ENCODE results near the gene LZTS2. TPM values are rescaled to one million over a fixed set of nuclear protein-coding genes. Genes with fewer than 3 reads are reported as not detected.

Gene LZTS2
- total RNA-seq, 2 experiments from 2014 or later = 14.5 to 15.5 TPM

- ChIA-PET CTCF (interaction anchor here (0.6 to 12.8 kb wide), 26 partner anchors 9 to 516 kb away, joined by 3 to 178 read pairs (median 4); partner anchors contain the start of genes MRPL43, PDZD7, SFXN3 and SLF2), POLR2A (interaction anchor here (1.1 to 4.5 kb wide), 6 partner anchors 9 to 83 kb away, joined by 3 to 25 read pairs (median 4); partner anchors contain the start of genes MRPL43 and TWNK)
- Mint-ChIP-seq H3K36me3 (ENCODE audit: low read depth) (peaks cover 15% of the 10 kb centered on the region), H3K4me1 (ENCODE audit: low read depth) (peaks cover 20% of the 10 kb centered on the region), H3K4me3 (peak overlapping the region; percentile 78), H3K27ac (peak overlapping the region; percentile 88), H3K27me3 (no peaks in the 10 kb centered on the region), H3K9me3 (no peaks in the 10 kb centered on the region)
- peak; percentile 100 for TF ChIP-seq CTCF (IDR thresholded peaks at IDR 0.05)
- peak; percentile 53 for ATAC-seq
- intact Hi-C loops (cut with micrococcal nuclease) = no loop called here
- peak; percentile 67 for DNase-seq
These were observed 2.0 kb upstream of the LZTS2 start for GRCh38 chr10:100997360-100998182.

- no peak for TF ChIP-seq CTCF (IDR thresholded peaks at IDR 0.05)
- H3K4me1 Mint-ChIP-seq (ENCODE audit: low read depth) = peaks cover 20% of the 10 kb centered on the region
- H3K4me3 Mint-ChIP-seq = peak overlapping the region; percentile 78
- no peaks in the 10 kb centered on the region for H3K27me3 Mint-ChIP-seq
- intact Hi-C loops (cut with micrococcal nuclease) = no loop called here
- DNase-seq = peak; percentile 79
- H3K9me3 Mint-ChIP-seq = no peaks in the 10 kb centered on the region
- ChIA-PET POLR2A (interaction anchor here (0.6 to 4.5 kb wide), 4 partner anchors 10 to 45 kb away, joined by 3 to 25 read pairs (median 4); partner anchors contain the start of genes MRPL43 and TWNK), CTCF (interaction anchor here (0.7 to 12.8 kb wide), 22 partner anchors 9 to 465 kb away, joined by 3 to 178 read pairs (median 5); partner anchors contain the start of genes MRPL43, PDZD7, SFXN3 and SLF2)
- peaks cover 10% of the 10 kb centered on the region for H3K36me3 Mint-ChIP-seq (ENCODE audit: low read depth)
- ATAC-seq = peak; percentile 41
- peak overlapping the region; percentile 88 for H3K27ac Mint-ChIP-seq
These were observed 1.2 kb upstream of the LZTS2 start for GRCh38 chr10:100998183-100998990.

- ChIA-PET POLR2A (interaction anchor here (0.7 to 4.5 kb wide), 3 partner anchors 11 to 44 kb away, joined by 3 to 25 read pairs (median 4); partner anchors contain the start of genes MRPL43 and TWNK), CTCF (interaction anchor here (0.7 to 12.8 kb wide), 20 partner anchors 8 to 798 kb away, joined by 3 to 178 read pairs (median 4); partner anchors contain the start of genes PDZD7, SFXN3 and SLF2)
- Mint-ChIP-seq H3K4me1 (ENCODE audit: low read depth) (peaks cover 20% of the 10 kb centered on the region), H3K9me3 (no peaks in the 10 kb centered on the region), H3K36me3 (ENCODE audit: low read depth) (peaks cover 5% of the 10 kb centered on the region), H3K4me3 (peak overlapping the region; percentile 78), H3K27me3 (no peaks in the 10 kb centered on the region), H3K27ac (peak overlapping the region; percentile 88)
- peak; percentile 99 for TF ChIP-seq CTCF (IDR thresholded peaks at IDR 0.05)
- intact Hi-C loops (cut with micrococcal nuclease) = no loop called here
- peak; percentile 64 for ATAC-seq
- DNase-seq = peak; percentile 78
These were observed 442 bp upstream of the LZTS2 start for GRCh38 chr10:100998991-100999741.

- no peak for TF ChIP-seq CTCF (IDR thresholded peaks at IDR 0.05)
- Mint-ChIP-seq H3K9me3 (no peaks in the 10 kb centered on the region), H3K36me3 (ENCODE audit: low read depth) (no peaks in the 10 kb centered on the region), H3K27ac (peak overlapping the region; percentile 57), H3K4me3 (peak overlapping the region; percentile 68), H3K4me1 (ENCODE audit: low read depth) (peaks cover 20% of the 10 kb centered on the region), H3K27me3 (no peaks in the 10 kb centered on the region)
- intact Hi-C loops (cut with micrococcal nuclease) = no loop called here
- CTCF ChIA-PET = interaction anchor here (1.0 to 12.8 kb wide), 10 partner anchors 8 to 112 kb away, joined by 3 to 178 read pairs (median 5); partner anchors contain the start of genes PDZD7, SFXN3 and SLF2
- ATAC-seq (no peak), DNase-seq (no peak)
- POLR2A ChIA-PET = interaction anchor here (1.2 to 4.5 kb wide), 2 partner anchors 12 to 35 kb away, joined by 8 to 25 read pairs; partner anchors contain the start of genes MRPL43 and TWNK
These were observed 713 bp downstream of the LZTS2 start for GRCh38 chr10:101000127-101000914.
